ENCODE results near the gene AGR2.

DNA sequence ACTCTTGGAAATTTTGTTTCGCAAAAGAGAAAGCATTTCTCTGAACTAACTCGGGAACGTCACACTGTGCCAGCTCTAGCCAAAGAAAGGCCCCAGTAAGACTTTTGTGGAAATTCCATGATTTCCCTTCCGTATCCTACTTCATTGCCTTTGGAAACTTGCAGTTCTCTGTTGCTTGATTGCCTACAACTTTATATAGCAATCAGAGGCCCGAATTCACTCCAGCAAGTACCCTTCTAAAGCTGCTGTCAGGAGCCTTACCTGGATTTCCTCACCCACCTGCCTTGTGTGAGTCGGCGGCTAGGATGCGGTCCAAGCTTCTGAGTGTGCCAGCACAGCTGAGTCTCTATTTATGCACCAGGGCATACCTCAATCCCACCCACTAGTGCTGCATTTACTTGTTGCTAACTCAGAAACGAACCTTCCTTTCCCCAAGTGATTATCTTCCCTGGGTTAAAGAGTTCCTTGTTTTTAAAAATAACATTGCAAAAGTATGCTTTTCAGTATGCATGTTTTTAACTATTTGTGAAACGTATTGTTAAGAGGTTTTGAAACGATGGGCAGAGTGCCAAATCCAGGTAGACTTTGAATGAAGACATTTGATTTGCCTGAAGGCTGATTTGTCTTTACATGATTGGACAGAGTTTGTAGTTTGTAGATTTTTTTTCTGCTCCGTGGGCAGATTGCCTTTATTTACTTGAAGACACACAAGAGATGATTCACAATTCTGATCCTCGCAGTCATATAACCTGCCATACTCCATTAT lies at the start of gene AGR2:
- TF ChIP-seq, protein P1, sequence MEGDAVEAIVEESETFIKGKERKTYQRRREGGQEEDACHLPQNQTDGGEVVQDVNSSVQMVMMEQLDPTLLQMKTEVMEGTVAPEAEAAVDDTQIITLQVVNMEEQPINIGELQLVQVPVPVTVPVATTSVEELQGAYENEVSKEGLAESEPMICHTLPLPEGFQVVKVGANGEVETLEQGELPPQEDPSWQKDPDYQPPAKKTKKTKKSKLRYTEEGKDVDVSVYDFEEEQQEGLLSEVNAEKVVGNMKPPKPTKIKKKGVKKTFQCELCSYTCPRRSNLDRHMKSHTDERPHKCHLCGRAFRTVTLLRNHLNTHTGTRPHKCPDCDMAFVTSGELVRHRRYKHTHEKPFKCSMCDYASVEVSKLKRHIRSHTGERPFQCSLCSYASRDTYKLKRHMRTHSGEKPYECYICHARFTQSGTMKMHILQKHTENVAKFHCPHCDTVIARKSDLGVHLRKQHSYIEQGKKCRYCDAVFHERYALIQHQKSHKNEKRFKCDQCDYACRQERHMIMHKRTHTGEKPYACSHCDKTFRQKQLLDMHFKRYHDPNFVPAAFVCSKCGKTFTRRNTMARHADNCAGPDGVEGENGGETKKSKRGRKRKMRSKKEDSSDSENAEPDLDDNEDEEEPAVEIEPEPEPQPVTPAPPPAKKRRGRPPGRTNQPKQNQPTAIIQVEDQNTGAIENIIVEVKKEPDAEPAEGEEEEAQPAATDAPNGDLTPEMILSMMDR (conservative IDR thresholded peaks at IDR 0.05; ENCODE audit: low read depth, low read length) = no peak
- TF ChIP-seq EZH2 (IDR thresholded peaks at IDR 0.05; ENCODE audit: borderline replicate concordance, low read depth, low read length, poor library complexity, severe bottlenecking) = no peak
